Testis (tissue), 3 donors: ENCODE results near the gene CRIM1. TPM values are rescaled to one million over a fixed set of nuclear protein-coding genes. Genes with fewer than 3 reads are reported as not detected.

ENCODE experiments used
- DNase-seq: peaks from one replicate; pipeline ENCODE4 v3.0.0-alpha.2; 2019
- H3K27ac ChIP-seq, 2 donors: fragments of 200-600 bp; sonication (generic); one replicate each; pipeline ENCODE4 v1.5.1; 2019
- H3K27me3 ChIP-seq: fragments of 200-600 bp; sonication (generic); one replicate; pipeline ENCODE4 v1.5.1; 2019
- H3K36me3 ChIP-seq: fragments of 200-600 bp; sonication (generic); one replicate; pipeline ENCODE4 v1.5.1; 2017; ENCODE audit warnings: low read depth; ENCODE audit errors: missing control alignments
- H3K4me1 ChIP-seq: fragments of 200-600 bp; sonication (generic); one replicate; pipeline ENCODE4 v1.5.1; 2019
- H3K4me3 ChIP-seq, 2 donors: fragments of 200-600 bp; sonication (generic); one replicate each; pipeline ENCODE4 v1.5.1; 2017 to 2019
- H3K9me3 ChIP-seq: fragments of 200-600 bp; sonication (generic); one replicate; pipeline ENCODE4 v1.5.1; 2017
- POLR2A ChIP-seq: fragments of 450-650 bp; IDR thresholded peaks from one replicate; pipeline ENCODE4 v1.6.1; 2017; ENCODE audit warnings: antibody characterized with exemption, mild to moderate bottlenecking, moderate library complexity
- WGBS, 2 donors: methylation state at CpG; one replicate each; pipeline ENCODE4 v1.1.5; 2018; 5-methylcytosine and 5-hydroxymethylcytosine counted together
- intact Hi-C: fragments of 100-400 bp; cut with DNase I; formaldehyde crosslinking; loops from one replicate; pipeline ENCODE4 v1.15.1; 2023; ENCODE audit warnings: low total_unique reads
- polyA plus RNA-seq: library from polyadenylated mRNA; stranded (reverse); fragments of 350-450 nt; fragmentation: Illumina TruSeq; extraction: RNeasy Lipid Tissue Mini Kit (QIAGEN cat#74804); gene quantifications from one replicate; pipeline ENCODE4 v1.2.3, GENCODE V29; 2014; ENCODE audit warnings: low read depth, low replicate concordance; ENCODE audit not compliant: insufficient read depth
- total RNA-seq, 2 donors: library from RNA; depleted of rRNA; stranded (reverse); fragments of >200 nt; gene quantifications; one replicate each; pipeline ENCODE4 v1.2.3, GENCODE V29; 2016
- TF ChIP-seq, protein P1 (sequence below), 3 experiments: fragments of 450-650 bp in 2 of 3; fragments of 200-600 bp in 1 of 3; sonication (generic) in 1 of 3; IDR thresholded peaks; one replicate each; pipeline ENCODE4 v1.5.1; 2016 to 2019; ENCODE audit warnings: antibody characterized with exemption in 3 of 3, mild to moderate bottlenecking in 2 of 3, moderate library complexity in 1 of 3

CRIM1 gene
- total and polyA plus RNA-seq, 3 donors from 2014 or later = 38.2 to 94.1 (median 68.4) TPM

DNA sequence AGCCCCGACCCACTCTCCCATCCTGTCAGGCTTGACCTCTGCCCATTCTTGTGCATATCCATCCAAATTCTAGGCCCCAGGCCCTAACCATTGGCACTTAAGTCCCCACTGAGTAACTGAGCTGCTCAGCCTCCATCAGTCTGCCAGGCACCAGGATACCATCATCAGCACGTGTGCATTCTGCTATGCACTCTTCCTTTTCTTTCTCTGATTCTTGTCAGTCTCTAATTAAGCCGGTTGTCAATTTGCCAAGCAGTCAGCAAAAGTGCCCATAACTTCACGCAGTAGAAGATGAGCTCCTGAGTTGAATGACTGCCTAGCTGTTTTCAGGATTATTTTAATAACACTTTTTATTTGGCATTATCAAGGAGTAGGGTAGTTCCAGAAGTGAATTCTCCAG lies 135.2 kb downstream of the CRIM1 start:
- intact Hi-C loops = no loop called here
- Histone ChIP-seq H3K9me3 (no peaks in the 10 kb centered on the region), H3K36me3 (no peaks in the 10 kb centered on the region), H3K4me3 (no peak overlapping the region), H3K27ac (no peak overlapping the region), H3K27me3 (no peaks in the 10 kb centered on the region), H3K4me1 (peaks cover 8% of the 10 kb centered on the region)
- WGBS, 2 donors = 84 to 88% methylated on average over 4 of the region's 4 CpGs
- no peak for DNase-seq
- no peak for TF ChIP-seq POLR2A
- TF ChIP-seq, protein P1, sequence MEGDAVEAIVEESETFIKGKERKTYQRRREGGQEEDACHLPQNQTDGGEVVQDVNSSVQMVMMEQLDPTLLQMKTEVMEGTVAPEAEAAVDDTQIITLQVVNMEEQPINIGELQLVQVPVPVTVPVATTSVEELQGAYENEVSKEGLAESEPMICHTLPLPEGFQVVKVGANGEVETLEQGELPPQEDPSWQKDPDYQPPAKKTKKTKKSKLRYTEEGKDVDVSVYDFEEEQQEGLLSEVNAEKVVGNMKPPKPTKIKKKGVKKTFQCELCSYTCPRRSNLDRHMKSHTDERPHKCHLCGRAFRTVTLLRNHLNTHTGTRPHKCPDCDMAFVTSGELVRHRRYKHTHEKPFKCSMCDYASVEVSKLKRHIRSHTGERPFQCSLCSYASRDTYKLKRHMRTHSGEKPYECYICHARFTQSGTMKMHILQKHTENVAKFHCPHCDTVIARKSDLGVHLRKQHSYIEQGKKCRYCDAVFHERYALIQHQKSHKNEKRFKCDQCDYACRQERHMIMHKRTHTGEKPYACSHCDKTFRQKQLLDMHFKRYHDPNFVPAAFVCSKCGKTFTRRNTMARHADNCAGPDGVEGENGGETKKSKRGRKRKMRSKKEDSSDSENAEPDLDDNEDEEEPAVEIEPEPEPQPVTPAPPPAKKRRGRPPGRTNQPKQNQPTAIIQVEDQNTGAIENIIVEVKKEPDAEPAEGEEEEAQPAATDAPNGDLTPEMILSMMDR (IDR thresholded peaks at IDR 0.05) = no peak

DNA sequence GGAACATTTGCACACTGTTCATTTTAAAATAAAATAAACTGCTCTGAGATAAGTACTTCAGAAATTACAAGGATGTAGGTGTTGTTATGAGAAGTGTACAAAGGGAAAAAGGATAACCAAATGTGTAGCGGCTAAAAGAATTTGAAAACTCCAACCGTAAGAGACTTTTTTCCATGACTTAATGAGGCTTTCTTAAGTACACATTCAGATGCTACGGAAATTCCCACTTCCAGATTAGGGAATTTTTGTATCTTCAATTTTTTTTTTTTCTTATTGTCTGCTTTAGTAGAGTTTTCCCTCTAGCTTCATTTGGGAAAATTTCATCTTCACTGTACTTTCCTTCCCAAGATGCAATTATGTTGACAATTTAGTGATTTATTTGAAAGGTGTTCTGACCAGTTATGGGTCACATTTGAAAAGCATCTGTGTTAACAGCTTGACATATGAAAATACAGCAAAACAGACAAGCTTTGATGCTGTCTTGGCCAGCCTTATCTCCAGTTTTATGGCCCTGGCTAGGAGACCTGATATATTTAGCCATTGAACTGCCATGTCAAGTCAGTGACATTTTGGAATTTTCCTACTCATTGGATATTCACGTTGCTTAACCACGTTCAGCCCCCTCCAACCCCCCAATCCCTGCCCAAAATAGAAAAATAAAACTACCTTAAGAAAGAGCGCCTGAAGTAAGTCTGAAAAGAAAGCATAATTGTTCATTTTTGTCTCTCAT lies 136.8 kb downstream of the CRIM1 start:
- 69 to 70% methylated on average over 6 of the region's 6 CpGs for WGBS, 2 donors
- no peak for TF ChIP-seq POLR2A
- TF ChIP-seq, protein P1 (IDR thresholded peaks at IDR 0.05) = no peak
- Histone ChIP-seq H3K36me3 (no peaks in the 10 kb centered on the region), H3K27ac (no peak overlapping the region), H3K9me3 (no peaks in the 10 kb centered on the region), H3K27me3 (no peaks in the 10 kb centered on the region), H3K4me1 (no peaks in the 10 kb centered on the region), H3K4me3 (no peak overlapping the region)
- intact Hi-C loops = no loop called here
- DNase-seq = no peak

GRCh38 chr2:36493306-36493705 lies 137.7 kb downstream of the CRIM1 start:
- no peak overlapping the region for H3K27ac ChIP-seq
- no peaks in the 10 kb centered on the region for H3K4me1 ChIP-seq
- TF ChIP-seq, protein P1 (IDR thresholded peaks at IDR 0.05) = no peak
- TF ChIP-seq POLR2A = no peak
- intact Hi-C loops = no loop called here
- no peaks in the 10 kb centered on the region for H3K27me3 ChIP-seq
- DNase-seq = no peak
- H3K9me3 ChIP-seq = no peaks in the 10 kb centered on the region
- H3K36me3 ChIP-seq = no peaks in the 10 kb centered on the region
- H3K4me3 ChIP-seq = no peak overlapping the region

DNA sequence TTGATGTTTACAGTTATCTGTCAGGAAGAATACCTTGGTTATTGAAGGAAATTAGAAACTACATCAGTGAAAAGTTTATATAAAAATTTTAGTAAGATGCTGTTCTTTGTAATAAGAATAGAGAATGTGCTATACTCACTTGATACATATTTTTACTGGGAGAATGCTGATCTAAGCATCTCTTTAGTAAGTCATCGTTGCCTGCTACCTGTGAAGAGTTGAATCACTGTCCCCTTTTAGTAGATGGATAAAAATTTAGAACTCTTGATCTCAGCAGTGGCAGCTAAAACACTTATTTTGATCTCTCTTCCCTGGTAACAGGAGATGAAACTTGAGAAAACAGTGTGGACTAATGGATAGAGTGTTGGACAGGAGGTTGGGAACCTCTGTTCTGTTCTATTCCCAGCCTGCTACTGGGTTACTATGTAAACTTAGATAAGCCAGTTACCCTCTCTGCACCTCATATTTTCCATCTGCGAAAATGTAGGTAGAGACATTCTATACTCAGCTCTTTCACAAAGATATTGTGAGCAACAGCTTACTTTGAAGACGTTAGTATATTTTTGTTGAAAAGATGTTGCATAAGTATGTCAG lies 142.1 kb downstream of the CRIM1 start:
- no peak for DNase-seq
- Histone ChIP-seq H3K27me3 (no peaks in the 10 kb centered on the region), H3K4me1 (no peaks in the 10 kb centered on the region), H3K36me3 (no peaks in the 10 kb centered on the region), H3K27ac (no peak overlapping the region), H3K4me3 (no peak overlapping the region), H3K9me3 (no peaks in the 10 kb centered on the region)
- WGBS, 2 donors = 83 to 84% methylated on average over 3 of the region's 3 CpGs
- intact Hi-C loops = no loop called here
- TF ChIP-seq, protein P1 (IDR thresholded peaks at IDR 0.05) = no peak
- TF ChIP-seq POLR2A = no peak
